Ishikawa (cell line): ENCODE measurements around the gene ICA1.

Experiments used
- EP300 ChIP-seq: IDR thresholded peaks from 2 replicates; pipeline ENCODE4 v1.6.1; 2012; ENCODE audit warnings: borderline replicate concordance
- REST ChIP-seq: IDR thresholded peaks from 2 replicates; pipeline ENCODE4 v1.6.1; 2012; ENCODE audit warnings: low read depth, mild to moderate bottlenecking
- TEAD4 ChIP-seq: IDR thresholded peaks from 2 replicates; pipeline ENCODE4 v1.6.1; 2012
- ZBTB7A ChIP-seq: IDR thresholded peaks from 2 replicates; pipeline ENCODE4 v1.6.1; 2012; ENCODE audit warnings: low read depth

- no peak for TF ChIP-seq REST
- TF ChIP-seq TEAD4: no peak
- TF ChIP-seq ZBTB7A: no peak
- no peak for TF ChIP-seq EP300
These were observed 100.6 kb downstream of the ICA1 start for GRCh38 chr7:8161364-8161828.
